GM04503 (cell line): Measurements from ENCODE around the gene TANK.
A peak's percentile ranks its signal among the peaks of the same experiment; 100 is the strongest.
"Not testable (repeated sequence)": the region's sequence is repeated elsewhere in the genome, so short reads cannot be mapped to it uniquely, and the experiment has no call there.

Experiments used
- DNase-seq: peaks from one replicate; pipeline ENCODE4 v3.0.0-alpha.2; 2012; ENCODE audit warnings: low read depth

TANK gene

DNA sequence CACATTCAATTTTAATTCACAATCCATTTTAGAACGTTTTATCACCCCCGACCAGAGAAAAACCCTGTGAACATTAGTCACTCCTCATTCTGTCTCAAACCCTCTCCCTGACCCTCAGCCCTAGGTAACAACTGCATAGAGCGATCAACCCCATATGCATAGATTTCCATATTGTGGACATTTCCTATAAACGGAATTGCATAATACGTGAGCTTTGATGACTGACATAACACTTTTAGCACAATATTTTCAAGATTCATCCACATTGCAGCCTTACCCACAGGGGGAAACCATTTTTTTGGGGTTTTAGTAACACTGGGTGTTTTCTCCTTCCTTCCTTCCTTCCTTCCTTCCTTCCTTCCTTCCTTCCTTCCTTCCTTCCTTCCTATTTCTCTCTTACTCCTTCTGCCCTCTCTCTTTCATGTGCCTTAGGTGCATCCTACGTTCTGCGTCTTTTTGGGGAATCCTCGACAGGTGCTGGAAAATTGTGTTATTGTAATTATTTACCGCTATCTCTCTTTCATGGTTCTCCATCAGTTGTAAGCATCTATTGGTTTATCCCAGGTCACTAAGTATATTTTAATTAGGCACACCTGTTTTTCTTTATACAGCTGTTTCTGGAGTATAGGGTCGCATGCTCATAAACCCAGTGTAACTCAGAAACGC is 118.5 kb downstream of the TANK start:
- not testable (repeated sequence) for DNase-seq

DNA sequence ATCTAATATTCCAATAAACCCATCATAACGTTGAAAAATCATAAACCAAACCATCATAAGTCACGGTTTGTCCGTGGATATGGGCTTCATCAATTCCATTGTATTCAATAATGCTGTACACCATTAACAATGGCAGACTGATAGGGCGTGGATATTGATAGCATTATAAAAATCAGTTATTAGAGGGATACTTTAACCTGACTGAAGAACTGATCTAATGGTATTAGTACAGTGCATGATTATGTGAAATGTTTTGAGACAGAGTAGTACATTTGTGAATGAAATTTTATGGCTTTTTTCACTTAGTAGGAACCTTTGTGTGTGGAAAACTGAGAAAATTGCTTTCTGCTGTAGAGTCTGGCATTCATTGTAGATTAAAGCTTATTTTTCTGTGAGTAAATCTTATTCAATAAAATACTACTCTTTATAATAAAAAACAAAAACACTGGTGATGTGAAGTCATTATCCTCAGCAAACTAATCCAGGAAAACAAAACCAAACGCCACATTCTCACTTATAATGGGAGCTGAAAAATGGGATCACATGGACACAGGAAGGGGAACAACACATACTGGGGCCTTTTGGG is 119.1 kb downstream of the TANK start:
- DNase-seq = not testable (repeated sequence)

DNA sequence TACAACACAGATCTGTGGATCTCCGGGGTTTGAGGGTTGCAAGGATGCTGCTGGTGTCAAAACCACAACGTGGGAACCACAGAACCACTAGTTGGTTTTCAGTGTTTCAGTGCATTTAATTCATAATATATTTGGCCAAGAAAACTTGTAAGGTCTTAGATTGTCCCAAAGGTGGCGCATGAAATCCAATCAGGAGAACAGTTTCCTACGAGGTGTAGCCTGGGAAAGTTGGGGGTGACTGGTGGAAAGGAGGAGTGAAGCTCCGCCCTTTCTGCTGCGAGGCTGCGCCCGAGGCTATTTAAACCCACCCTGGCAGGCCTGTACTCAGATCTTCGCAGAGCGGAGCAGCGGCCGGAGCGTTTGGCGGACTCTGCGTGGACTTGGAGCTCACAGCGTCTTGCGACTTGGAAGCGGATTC is 120.7 kb downstream of the TANK start:
- not testable (repeated sequence) for DNase-seq

DNA sequence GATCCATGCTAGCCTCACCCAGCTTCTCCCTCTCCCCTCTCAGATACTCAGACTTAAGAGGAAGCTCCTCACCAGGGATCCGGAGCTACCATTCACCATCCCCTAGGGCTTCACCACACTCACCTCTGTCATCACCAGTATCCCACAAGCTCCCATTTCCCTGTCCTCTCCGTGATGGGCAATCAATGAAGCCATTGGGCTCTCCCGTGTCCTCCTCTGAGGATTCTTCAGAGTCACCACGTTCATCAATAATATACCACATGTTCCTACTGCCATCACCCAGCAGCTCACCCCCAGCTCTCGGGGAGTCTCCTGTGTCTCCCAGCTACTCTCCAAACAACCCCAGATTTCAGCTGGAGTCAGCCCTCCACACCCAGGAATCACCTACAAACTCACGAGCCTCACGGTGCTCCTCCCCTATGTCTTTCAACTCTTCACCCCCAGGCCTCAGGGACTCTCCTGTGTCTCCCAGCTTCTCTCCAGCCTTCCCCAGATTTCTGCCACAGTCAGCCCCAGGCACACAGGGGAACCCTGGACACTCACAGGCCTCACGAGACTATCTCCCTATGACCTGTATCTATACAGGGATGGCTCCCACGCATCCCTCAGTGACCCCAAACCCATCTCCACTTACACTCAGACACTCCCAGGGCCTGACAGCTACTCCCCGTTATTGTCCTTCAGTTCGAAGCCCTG is 121.5 kb downstream of the TANK start:
- not testable (repeated sequence) for DNase-seq

DNA sequence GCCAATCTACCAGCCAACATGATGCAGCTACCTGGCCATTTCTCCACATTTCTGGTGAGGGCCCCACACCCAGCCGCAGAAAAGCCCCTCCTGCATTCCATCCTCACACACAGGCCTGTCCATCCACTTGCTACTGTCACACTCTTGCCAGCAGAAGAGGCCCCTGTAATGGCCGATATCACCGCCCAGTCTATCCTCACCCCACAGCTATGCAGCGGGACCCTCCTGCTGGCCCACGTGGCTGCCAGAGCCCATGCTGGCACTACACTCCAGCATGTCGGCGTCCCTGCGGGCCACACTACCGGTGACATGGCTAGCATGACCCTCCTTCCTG is 122.0 kb downstream of the TANK start:
- not testable (repeated sequence) for DNase-seq

DNA sequence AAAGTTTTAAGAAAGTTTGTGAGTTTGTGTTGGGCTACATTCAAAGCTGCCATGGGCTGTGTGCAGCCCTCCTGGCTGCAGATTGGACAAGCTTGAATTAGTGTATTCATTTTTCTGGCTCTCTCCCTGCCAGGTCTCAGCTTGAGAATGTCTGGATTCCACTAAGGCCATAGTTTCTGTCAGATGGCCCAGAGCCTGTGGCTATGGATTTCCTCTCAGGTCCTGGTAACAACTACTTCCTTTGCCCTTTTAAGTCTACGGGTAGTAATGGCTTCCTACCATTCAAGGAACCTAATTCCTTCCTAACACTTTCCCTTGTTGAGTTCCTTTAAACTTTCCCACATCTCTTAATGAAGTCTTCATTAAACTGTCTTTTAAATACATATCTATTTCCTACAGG is 123.7 kb downstream of the TANK start:
- peak; percentile 11 for DNase-seq
